IMR-90 (cell line): ENCODE results near the gene C7orf57. TPM values are rescaled to one million over a fixed set of nuclear protein-coding genes. Genes with fewer than 3 reads are reported as not detected.

Experiments
- ATAC-seq: fragments of 200-7000 bp; cut with Tn5 transposase; 2 replicates; pipeline ENCODE4 v1.9.1; 2020; ENCODE audit warnings: low read depth, mild to moderate bottlenecking, moderate library complexity
- BruUV-seq: library from RNA; stranded (reverse); fragments of 400-500 nt; replicated peaks from 2 replicates; lab custom pipeline; 2021; lab: Mats Ljungman, UMichigan
- CTCF ChIA-PET: fragments of 300-600 bp; formaldehyde crosslinking; extraction: SDS; loops from one replicate; lab custom pipeline; 2021; ENCODE audit warnings: antibody characterized with exemption; lab: Yijun Ruan, JAX
- POLR2A ChIA-PET: fragments of 300-600 bp; sonication (Branson Sonifier 250); formaldehyde crosslinking; loops from one replicate; lab custom pipeline; 2022; ENCODE audit warnings: antibody characterized with exemption; ENCODE audit not compliant: unreplicated experiment; lab: Charles Lee
- DNase-seq: peaks from one replicate; pipeline ENCODE4 v3.0.0; 2013
- H2AFZ ChIP-seq: replicated peaks from 2 replicates; pipeline ENCODE3; 2013; ENCODE audit warnings: low read length, mild to moderate bottlenecking; ENCODE audit not compliant: poor library complexity
- H2AK5ac ChIP-seq: 2 replicates; pipeline ENCODE4 v1.6.1; 2013; ENCODE audit warnings: low read depth, low read length, inconsistent platforms
- H2AK9ac ChIP-seq: replicated peaks from 2 replicates; pipeline ENCODE3; 2013; ENCODE audit warnings: mild to moderate bottlenecking, low read depth, low read length, moderate library complexity; ENCODE audit not compliant: poor library complexity
- H2BK120ac ChIP-seq: 2 replicates; pipeline ENCODE4 v1.6.1; 2013; ENCODE audit warnings: low read depth, low read length, inconsistent platforms
- H2BK15ac ChIP-seq: 3 replicates; pipeline ENCODE4 v1.6.1; 2013; ENCODE audit warnings: low read depth, low read length, inconsistent platforms
- H2BK20ac ChIP-seq: 2 replicates; pipeline ENCODE4 v1.6.1; 2013; ENCODE audit warnings: low read depth, mild to moderate bottlenecking, inconsistent platforms, low read length, moderate library complexity
- H2BK5ac ChIP-seq: 2 replicates; pipeline ENCODE4 v1.6.1; 2013; ENCODE audit warnings: mild to moderate bottlenecking, low read depth, low read length, inconsistent platforms; ENCODE audit not compliant: poor library complexity, severe bottlenecking
- H3K14ac ChIP-seq: replicated peaks from 2 replicates; pipeline ENCODE4 v1.6.1; 2013; ENCODE audit warnings: low read depth, low read length, inconsistent platforms
- H3K18ac ChIP-seq: 2 replicates; pipeline ENCODE4 v1.6.1; 2013; ENCODE audit warnings: low read depth, low read length, control low read depth
- H3K23ac ChIP-seq: 2 replicates; pipeline ENCODE4 v1.6.1; 2013; ENCODE audit warnings: low read depth, low read length, inconsistent platforms
- H3K27ac ChIP-seq: 2 replicates; pipeline ENCODE4 v1.5.1; 2013; ENCODE audit warnings: mild to moderate bottlenecking, control low read depth, low read length; ENCODE audit not compliant: insufficient read depth
- H3K27me3 ChIP-seq: 2 replicates; pipeline ENCODE4 v1.6.1; 2013; ENCODE audit warnings: low read length; ENCODE audit not compliant: control insufficient read depth, insufficient read depth
- H3K36me3 ChIP-seq: 2 replicates; pipeline ENCODE4 v1.6.1; 2013; ENCODE audit warnings: low read length, mixed read lengths; ENCODE audit not compliant: control insufficient read depth, insufficient read depth
- H3K4ac ChIP-seq: 2 replicates; pipeline ENCODE4 v1.6.1; 2013; ENCODE audit warnings: low read depth, low read length, inconsistent platforms
- H3K4me1 ChIP-seq: 2 replicates; pipeline ENCODE4 v1.6.1; 2013; ENCODE audit warnings: low read length, mixed read lengths; ENCODE audit not compliant: control insufficient read depth, insufficient read depth
- H3K4me2 ChIP-seq: 2 replicates; pipeline ENCODE4 v1.6.1; 2013; ENCODE audit warnings: low read depth, mild to moderate bottlenecking, control low read depth, low read length, moderate library complexity
- H3K4me3 ChIP-seq: 2 replicates; pipeline ENCODE4 v1.5.1; 2013; ENCODE audit warnings: low read depth, mild to moderate bottlenecking, control low read depth, low read length, moderate library complexity; ENCODE audit not compliant: insufficient read depth
- H3K56ac ChIP-seq: 2 replicates; pipeline ENCODE4 v1.6.1; 2013; ENCODE audit warnings: low read length, inconsistent platforms; ENCODE audit not compliant: insufficient read depth; ENCODE audit errors: extremely low read depth
- H3K79me1 ChIP-seq, 2 experiments: 2 replicates each; pipeline ENCODE4 v1.6.1; 2013; ENCODE audit warnings: low read length in 2 of 2, inconsistent platforms in 1 of 2, low read depth in 1 of 2
- H3K9ac ChIP-seq: 2 replicates; pipeline ENCODE4 v1.6.1; 2013; ENCODE audit warnings: low read depth, low read length, control low read depth
- H3K9me1 ChIP-seq: 2 replicates; pipeline ENCODE4 v1.6.1; 2013; ENCODE audit warnings: low read length, inconsistent platforms; ENCODE audit not compliant: insufficient read depth
- H3K9me3 ChIP-seq: 2 replicates; pipeline ENCODE4 v1.6.1; 2013; ENCODE audit warnings: low read length; ENCODE audit not compliant: control insufficient read depth, insufficient read depth
- H4K20me1 ChIP-seq: 2 replicates; pipeline ENCODE4 v1.6.1; 2013; ENCODE audit warnings: low read length, inconsistent platforms; ENCODE audit not compliant: insufficient read depth
- H4K5ac ChIP-seq: 2 replicates; pipeline ENCODE4 v1.6.1; 2013; ENCODE audit warnings: mild to moderate bottlenecking, low read depth, low read length, control low read depth
- H4K8ac ChIP-seq, 2 experiments: 2 replicates each; pipeline ENCODE4 v1.6.1; 2013; ENCODE audit warnings: low read depth in 2 of 2, low read length in 2 of 2, control low read depth in 1 of 2, inconsistent platforms in 1 of 2
- H4K91ac ChIP-seq: 2 replicates; pipeline ENCODE4 v1.6.1; 2013; ENCODE audit warnings: low read depth, low read length, inconsistent platforms; ENCODE audit not compliant: insufficient read depth
- BHLHE40 ChIP-seq: fragments of 150-350 bp; IDR thresholded peaks from 2 replicates; pipeline ENCODE4 v1.6.1; 2016; ENCODE audit warnings: mild to moderate bottlenecking, low read depth, low read length
- CEBPB ChIP-seq: IDR thresholded peaks from 2 replicates; pipeline ENCODE4 v1.6.1; 2012; ENCODE audit warnings: low read depth, low read length, improper control_type of control experiment
- CHD1 ChIP-seq: IDR thresholded peaks from 2 replicates; pipeline ENCODE4 v1.6.1; 2012; ENCODE audit warnings: low read depth, low read length, improper control_type of control experiment
- ELK1 ChIP-seq: fragments of 150-350 bp; IDR thresholded peaks from 2 replicates; pipeline ENCODE4 v1.6.1; 2016; ENCODE audit warnings: low read depth, mild to moderate bottlenecking, low read length, moderate library complexity, borderline replicate concordance
- FOS ChIP-seq: fragments of 150-350 bp; IDR thresholded peaks from 2 replicates; pipeline ENCODE4 v1.6.1; 2016; ENCODE audit warnings: low read depth, low read length
- MAFK ChIP-seq: IDR thresholded peaks from 2 replicates; pipeline ENCODE4 v1.6.1; 2012; ENCODE audit warnings: low read depth, low read length, improper control_type of control experiment
- MAZ ChIP-seq: IDR thresholded peaks from 2 replicates; pipeline ENCODE4 v1.6.1; 2012; ENCODE audit warnings: low read depth, mild to moderate bottlenecking, low read length, improper control_type of control experiment, moderate library complexity, borderline replicate concordance
- NFE2L2 ChIP-seq: fragments of 150-350 bp; IDR thresholded peaks from 2 replicates; pipeline ENCODE4 v1.6.1; 2016; ENCODE audit warnings: low read depth, mild to moderate bottlenecking, low read length
- POLR2A ChIP-seq: IDR thresholded peaks from 2 replicates; pipeline ENCODE4 v1.6.1; 2012; ENCODE audit warnings: mild to moderate bottlenecking, low read depth, low read length
- RAD21 ChIP-seq: IDR thresholded peaks from 2 replicates; pipeline ENCODE4 v1.6.1; 2012; ENCODE audit warnings: low read length, improper control_type of control experiment
- RCOR1 ChIP-seq: IDR thresholded peaks from 2 replicates; pipeline ENCODE4 v1.6.1; 2012; ENCODE audit warnings: mild to moderate bottlenecking, low read length, improper control_type of control experiment; ENCODE audit not compliant: insufficient replicate concordance
- RFX5 ChIP-seq: IDR thresholded peaks from 2 replicates; pipeline ENCODE4 v1.8.0; 2012; ENCODE audit warnings: low read depth, mild to moderate bottlenecking, low read length, moderate library complexity
- SMC3 ChIP-seq: fragments of 150-350 bp; IDR thresholded peaks from 2 replicates; pipeline ENCODE4 v1.6.1; 2016; ENCODE audit warnings: low read depth, mild to moderate bottlenecking, antibody characterized with exemption, low read length, moderate library complexity
- USF2 ChIP-seq: fragments of 150-350 bp; IDR thresholded peaks from 2 replicates; pipeline ENCODE4 v1.6.1; 2017; ENCODE audit warnings: mild to moderate bottlenecking, antibody characterized with exemption, low read length, low read depth
- WGBS, 2 experiments: methylation state at CpG; one replicate each; pipeline versions ENCODE4 v1.1.5 to v1.1.7; 2013; ENCODE audit warnings: missing lambda C conversion rate in 2 of 2; ENCODE audit not compliant: insufficient read length in 1 of 2; ENCODE audit errors: extremely low coverage in 2 of 2; 5-methylcytosine and 5-hydroxymethylcytosine counted together
- dilution Hi-C: fragments of 300-500 bp; cut with HindIII; formaldehyde crosslinking; loops from one replicate; pipeline ENCODE4 v1.14.3; 2018; ENCODE audit warnings: low sequenced_read_pairs; ENCODE audit not compliant: unreplicated experiment
- in situ Hi-C: fragments of 300-500 bp; cut with MboI; formaldehyde crosslinking; loops from 3 replicates; pipeline ENCODE4 v1.14.3; 2019; ENCODE audit warnings: low sequenced_read_pairs, inconsistent platforms, mixed read lengths
- intact Hi-C: fragments of 100-400 bp; cut with micrococcal nuclease; formaldehyde crosslinking; loops from 2 replicates; pipeline ENCODE4 v1.10.0; 2022
- polyA plus RNA-seq, 3 experiments: library from polyadenylated mRNA; depleted of rRNA; stranded (reverse); fragments of >200 nt; gene quantifications; 2 replicates each; pipeline ENCODE4 v1.2.3, GENCODE V29; 2012; ENCODE audit warnings: low replicate concordance in 1 of 3
- total RNA-seq: library from RNA; depleted of rRNA; stranded (reverse); fragments of >200 nt; gene quantifications from 2 replicates; pipeline ENCODE4 v1.2.3, GENCODE V29; 2012
- TF ChIP-seq, protein P1 (sequence below): conservative IDR thresholded peaks from 2 replicates; pipeline ENCODE4 v1.5.1; 2012; ENCODE audit warnings: mild to moderate bottlenecking, low read depth, low read length, improper control_type of control experiment

The C7orf57 gene
- total and polyA plus RNA-seq, 2 of the 4 experiments (the other 2 are of a cell fraction), result not detected

DNA sequence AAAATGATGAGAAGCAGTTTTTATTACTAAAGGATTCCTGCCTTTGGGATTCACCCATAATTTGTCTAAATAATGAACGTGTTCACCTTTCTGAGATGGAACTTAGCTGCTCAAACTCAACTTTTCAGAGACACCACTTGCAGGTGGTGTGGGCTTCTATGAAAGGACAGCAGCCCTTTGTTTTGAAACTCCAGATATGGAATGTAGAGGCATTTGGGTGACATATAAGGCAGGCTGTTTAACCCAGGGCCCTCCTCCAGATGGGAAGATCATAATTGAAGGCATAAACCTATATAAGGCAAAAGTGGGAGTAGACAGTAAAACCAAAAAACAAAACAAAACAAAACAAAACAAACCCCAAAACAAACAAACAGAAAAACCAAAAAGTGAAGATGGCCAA, 44.1 kb upstream of the C7orf57 start:
- H3K27me3 ChIP-seq, result no peaks in the 10 kb centered on the region; the same call in 1 of the 2 replicates
- no peak overlapping the region for H2BK5ac ChIP-seq
- POLR2A ChIA-PET, result no interaction called here
- H3K4me3 ChIP-seq, result no peak overlapping the region
- no peaks in the 10 kb centered on the region for H3K9me1 ChIP-seq
- peak overlapping the region; percentile 92; the same call in 1 of the 2 replicates for H3K14ac ChIP-seq
- peak overlapping the region; percentile 91 for H4K91ac ChIP-seq
- H2AK9ac ChIP-seq, result peak overlapping the region; percentile 84
- no peak for DNase-seq
- H3K9me3 ChIP-seq, result no peaks in the 10 kb centered on the region
- intact Hi-C loops, result loop anchor here (1.0 to 5.0 kb wide), 3 partner anchors 96 to 163 kb away; partner anchors contain the start of gene UPP1
- no peak overlapping the region for H3K18ac ChIP-seq
- H2BK15ac ChIP-seq, result peak overlapping the region; percentile 82; the same call in 1 of the 3 replicates
- dilution Hi-C loops, result loop anchor here (25.0 kb wide), 1 partner anchor 121 kb away; no protein-coding TSS in a partner anchor
- peak overlapping the region; percentile 54; the same call in 1 of the 2 replicates for H3K56ac ChIP-seq
- WGBS, 2 experiments, result no CpG with 5 or more reads among the region's 1 CpG
- peak overlapping the region; percentile 86; the same call in 1 of the 2 replicates for H3K4ac ChIP-seq
- H3K36me3 ChIP-seq, result no peaks in the 10 kb centered on the region
- no peak overlapping the region for H4K5ac ChIP-seq
- H2BK20ac ChIP-seq, result peak overlapping the region; percentile 81; the same call in 1 of the 2 replicates
- CTCF ChIA-PET, result interaction anchor here (0.6 to 2.3 kb wide), 15 partner anchors 9 to 482 kb away, joined by 3 to 20 read pairs (median 4); partner anchors contain the start of gene UPP1
- peak overlapping the region; percentile 60; the same call in 1 of the 2 replicates for H3K23ac ChIP-seq
- H2AFZ ChIP-seq, result peak overlapping the region; percentile 96
- H2AK5ac ChIP-seq, result no peak overlapping the region
- H3K79me1 ChIP-seq, result no peaks in the 10 kb centered on the region
- no peaks in the 10 kb centered on the region; the same call in 1 of the 2 replicates for H3K4me1 ChIP-seq
- H4K20me1 ChIP-seq, result no peaks in the 10 kb centered on the region
- no peak overlapping the region; the same call in 1 of the 2 replicates for H3K27ac ChIP-seq
- BruUV-seq, result no TSS peak
- ATAC-seq, result peak; percentile 42
- peak overlapping the region; percentile 61; the same call in 1 of the 2 replicates for H3K4me2 ChIP-seq
- H2BK120ac ChIP-seq, result peak overlapping the region; percentile 95
- peak overlapping the region; percentile 89 to 93; a peak in 3 of 4 replicates for H4K8ac ChIP-seq
- in situ Hi-C loops, result no loop called here
- H3K9ac ChIP-seq, result peak overlapping the region; percentile 65
- no peak for TF ChIP-seq CEBPB
- TF ChIP-seq NFE2L2, result no peak
- TF ChIP-seq MAFK, result no peak
- TF ChIP-seq SMC3, result no peak
- no peak for TF ChIP-seq RFX5
- no peak for TF ChIP-seq MAZ
- no peak for TF ChIP-seq CHD1
- no peak for TF ChIP-seq ELK1
- TF ChIP-seq, protein P1, sequence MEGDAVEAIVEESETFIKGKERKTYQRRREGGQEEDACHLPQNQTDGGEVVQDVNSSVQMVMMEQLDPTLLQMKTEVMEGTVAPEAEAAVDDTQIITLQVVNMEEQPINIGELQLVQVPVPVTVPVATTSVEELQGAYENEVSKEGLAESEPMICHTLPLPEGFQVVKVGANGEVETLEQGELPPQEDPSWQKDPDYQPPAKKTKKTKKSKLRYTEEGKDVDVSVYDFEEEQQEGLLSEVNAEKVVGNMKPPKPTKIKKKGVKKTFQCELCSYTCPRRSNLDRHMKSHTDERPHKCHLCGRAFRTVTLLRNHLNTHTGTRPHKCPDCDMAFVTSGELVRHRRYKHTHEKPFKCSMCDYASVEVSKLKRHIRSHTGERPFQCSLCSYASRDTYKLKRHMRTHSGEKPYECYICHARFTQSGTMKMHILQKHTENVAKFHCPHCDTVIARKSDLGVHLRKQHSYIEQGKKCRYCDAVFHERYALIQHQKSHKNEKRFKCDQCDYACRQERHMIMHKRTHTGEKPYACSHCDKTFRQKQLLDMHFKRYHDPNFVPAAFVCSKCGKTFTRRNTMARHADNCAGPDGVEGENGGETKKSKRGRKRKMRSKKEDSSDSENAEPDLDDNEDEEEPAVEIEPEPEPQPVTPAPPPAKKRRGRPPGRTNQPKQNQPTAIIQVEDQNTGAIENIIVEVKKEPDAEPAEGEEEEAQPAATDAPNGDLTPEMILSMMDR, result no peak
- no peak for TF ChIP-seq USF2
- TF ChIP-seq RAD21, result no peak
- no peak for TF ChIP-seq POLR2A
- no peak for TF ChIP-seq BHLHE40
- TF ChIP-seq FOS, result no peak
- no peak for TF ChIP-seq RCOR1
